GM12878 (cell line): Measurements from ENCODE around the gene ACYP2. TPM values are rescaled to one million over a fixed set of nuclear protein-coding genes. Genes with fewer than 3 reads are reported as not detected.
A peak's percentile ranks its signal among the peaks of the same experiment; 100 is the strongest.

Experiments
- ATAC-seq: fragments of 200-7000 bp; cut with Tn5 transposase; 3 replicates; pipeline ENCODE4 v1.9.1; 2020; ENCODE audit warnings: mild to moderate bottlenecking, moderate library complexity
- BruUV-seq: library from RNA; stranded (reverse); fragments of 400-500 nt; replicated peaks from 2 replicates; lab custom pipeline; 2021; lab: Mats Ljungman, UMichigan
- CTCF ChIA-PET: fragments of 300-600 bp; sonication (Branson Sonifier 250); formaldehyde crosslinking; extraction: SDS; loops from one replicate; lab custom pipeline; 2021; ENCODE audit warnings: inconsistent platforms; lab: Yijun Ruan, JAX
- POLR2A ChIA-PET: fragments of 350-600 bp; formaldehyde crosslinking; extraction: SDS; loops from one replicate; lab custom pipeline; 2021; ENCODE audit warnings: inconsistent platforms; lab: Charles Lee
- RAD21 ChIA-PET: fragments of 300-600 bp; sonication (Branson Sonifier 250); formaldehyde crosslinking; loops from one replicate; lab custom pipeline; 2023; ENCODE audit warnings: antibody characterized with exemption; ENCODE audit not compliant: unreplicated experiment; lab: Charles Lee
- SMC1A ChIA-PET: fragments of 300-600 bp; sonication (Branson Sonifier 250); formaldehyde crosslinking; loops from one replicate; lab custom pipeline; 2023; ENCODE audit not compliant: unreplicated experiment, uncharacterized antibody; lab: Charles Lee
- DNase-seq: peaks from one replicate; pipeline ENCODE4 v3.0.0-alpha.2; 2011; ENCODE audit warnings: low read depth, low spot score
- FAIRE-seq: peaks from 3 replicates; lab custom pipeline; 2011; peaks lifted over from hg19 to GRCh38; lab: Jason Lieb, UNC
- H2AFZ ChIP-seq: 2 replicates; pipeline ENCODE4 v1.6.0; 2011; ENCODE audit warnings: low read depth, low read length, control low read depth; ENCODE audit not compliant: control insufficient read depth
- H3K27ac ChIP-seq: 2 replicates; pipeline ENCODE4 v1.5.1; 2011; ENCODE audit warnings: control low read depth; ENCODE audit not compliant: control insufficient read depth, insufficient read depth
- H3K27me3 ChIP-seq, 2 experiments: replicated peaks in 1 of 2; 2 replicates each; pipeline versions ENCODE4 v1.6.0 to v1.6.1; 2011; ENCODE audit warnings: low read length in 1 of 2; ENCODE audit not compliant: control insufficient read depth in 2 of 2, insufficient read depth in 2 of 2
- H3K36me3 ChIP-seq, 2 experiments: 2 replicates each; pipeline ENCODE4 v1.5.1; 2011; ENCODE audit warnings: low read length in 1 of 2; ENCODE audit not compliant: control insufficient read depth in 2 of 2, insufficient read depth in 2 of 2
- H3K4me1 ChIP-seq: 2 replicates; pipeline ENCODE4 v1.6.1; 2011; ENCODE audit warnings: mild to moderate bottlenecking, low read length, moderate library complexity, mixed read lengths; ENCODE audit not compliant: control insufficient read depth, insufficient read depth
- H3K4me2 ChIP-seq: 2 replicates; pipeline ENCODE4 v1.6.0; 2011; ENCODE audit warnings: control low read depth; ENCODE audit not compliant: control insufficient read depth, insufficient read depth
- H3K4me3 ChIP-seq: fragments of 200-600 bp; sonication (generic); 2 replicates; pipeline ENCODE4 v1.5.1; 2016
- H3K79me2 ChIP-seq: 2 replicates; pipeline ENCODE4 v1.6.0; 2011; ENCODE audit warnings: low read length; ENCODE audit not compliant: control insufficient read depth, insufficient read depth
- H3K9ac ChIP-seq: 2 replicates; pipeline ENCODE4 v1.8.0; 2011; ENCODE audit warnings: low read length, control low read depth, mixed read lengths; ENCODE audit not compliant: control insufficient read depth, insufficient read depth
- H3K9me3 ChIP-seq: replicated peaks from 3 replicates; pipeline ENCODE4 v1.5.1; 2011; ENCODE audit warnings: mild to moderate bottlenecking, low read length; ENCODE audit not compliant: control insufficient read depth, insufficient read depth
- H4K20me1 ChIP-seq: 2 replicates; pipeline ENCODE4 v1.6.0; 2011; ENCODE audit not compliant: control insufficient read depth, insufficient read depth
- BRCA1 ChIP-seq: IDR thresholded peaks from 2 replicates; pipeline ENCODE4 v1.6.1; 2011; ENCODE audit warnings: low read depth, low read length, improper control_type of control experiment
- CHD4 ChIP-seq: fragments of 200-600 bp; sonication (generic); IDR thresholded peaks from 2 replicates; pipeline ENCODE4 v1.6.1; 2016; ENCODE audit warnings: mild to moderate bottlenecking
- FOXK2 ChIP-seq: fragments of 450-650 bp; IDR thresholded peaks from 2 replicates; pipeline ENCODE4 v1.6.1; 2017; ENCODE audit warnings: mild to moderate bottlenecking, moderate library complexity
- MXI1 ChIP-seq: fragments of 150-350 bp; IDR thresholded peaks from 2 replicates; pipeline ENCODE4 v1.6.1; 2011; ENCODE audit warnings: low read depth, mild to moderate bottlenecking, inconsistent platforms, low read length, improper control_type of control experiment
- PAX8 ChIP-seq: fragments of 450-650 bp; IDR thresholded peaks from 2 replicates; pipeline ENCODE4 v1.6.1; 2017; ENCODE audit warnings: mild to moderate bottlenecking, moderate library complexity
- SIX5 ChIP-seq: IDR thresholded peaks from 2 replicates; pipeline ENCODE4 v1.6.1; 2011; ENCODE audit warnings: mild to moderate bottlenecking, low read depth, low read length, moderate library complexity; ENCODE audit not compliant: severe bottlenecking
- SPI1 ChIP-seq: IDR thresholded peaks from 2 replicates; pipeline ENCODE4 v1.6.1; 2011; ENCODE audit warnings: low read depth, mild to moderate bottlenecking, low read length, moderate library complexity, borderline replicate concordance; ENCODE audit not compliant: insufficient read depth
- SREBF2 ChIP-seq: IDR thresholded peaks from 2 replicates; pipeline ENCODE4 v1.6.1; 2012; ENCODE audit warnings: mild to moderate bottlenecking, low read length
- TBL1XR1 ChIP-seq: IDR thresholded peaks from 2 replicates; pipeline ENCODE4 v1.6.1; 2012; ENCODE audit warnings: low read depth, low read length, improper control_type of control experiment
- USF1 ChIP-seq: IDR thresholded peaks from 2 replicates; pipeline ENCODE4 v1.6.1; 2011; ENCODE audit warnings: borderline replicate concordance, low read depth, mild to moderate bottlenecking, moderate library complexity, mixed read lengths, low read length; ENCODE audit not compliant: insufficient read depth; ENCODE audit errors: extremely low read length
- ZNF217 ChIP-seq: fragments of 450-650 bp; IDR thresholded peaks from 2 replicates; pipeline ENCODE4 v1.6.1; 2017; ENCODE audit warnings: antibody characterized with exemption, mild to moderate bottlenecking
- WGBS: methylation state at CpG from one replicate; pipeline ENCODE4 v1.1.6; 2016; ENCODE audit warnings: low lambda C conversion rate; ENCODE audit not compliant: insufficient replicate concordance, insufficient coverage; ENCODE audit errors: missing lambda C conversion rate; 5-methylcytosine and 5-hydroxymethylcytosine counted together
- in situ Hi-C: fragments of 300-500 bp; cut with MboI; formaldehyde crosslinking; loops from 9 replicates; pipeline ENCODE4 v1.14.3; 2018; ENCODE audit warnings: mixed read lengths
- intact Hi-C: fragments of 100-400 bp; cut with micrococcal nuclease; formaldehyde crosslinking; loops from one replicate; pipeline ENCODE4 v1.14.2; 2022; ENCODE audit not compliant: unreplicated experiment
- polyA plus RNA-seq, 11 experiments: library from polyadenylated mRNA; depleted of rRNA in 4 of 11; unstranded in 6 of 11; stranded (reverse) in 5 of 11; fragments of >200 nt; fragmentation: Nextera tagmentation in 4 of 11; fragmentation: Illumina TruSeq in 1 of 11; extraction: Ambion mirVana in 4 of 11; extraction: Trizol in 1 of 11; gene quantifications; 1 replicate in 1 of 11; 2 replicates in 10 of 11; pipeline versions ENCODE4 v1.2.1 to v1.2.3, GENCODE V29; 2011 to 2016; ENCODE audit warnings: inconsistent platforms in 2 of 11, missing spikeins in 2 of 11, low read depth in 1 of 11
- total RNA-seq, 4 experiments: library from RNA; depleted of rRNA in 3 of 4; stranded (reverse); fragments of >200 nt in 3 of 4; fragmentation: Illumina TruSeq in 1 of 4; extraction: Trizol in 1 of 4; gene quantifications; 2 replicates each; pipeline versions ENCODE4 v1.2.1 to v1.2.3, GENCODE V29; 2013 to 2021

The ACYP2 gene
- total and polyA plus RNA-seq, 10 of the 15 experiments (the other 5 are each of a cell fraction or from before 2014, with no cell fraction given): 4.2 to 16.3 (median 9.0) TPM

GRCh38 chr2:54329482-54330161 lies 214.2 kb downstream of the ACYP2 start:
- H4K20me1 ChIP-seq: no peaks in the 10 kb centered on the region
- POLR2A ChIA-PET: no interaction called here
- DNase-seq (no peak), FAIRE-seq (no peak), ATAC-seq (no peak)
- H3K79me2 ChIP-seq: no peaks in the 10 kb centered on the region
- H3K27me3 ChIP-seq: peaks cover 0 to 7% of the 10 kb centered on the region in 2 experiments; a peak in 3 of 4 replicates
- WGBS: 65% methylated on average over 5 of the region's 5 CpGs
- BruUV-seq: no TSS peak
- no peaks in the 10 kb centered on the region for H3K36me3 ChIP-seq
- no peak overlapping the region for H3K27ac ChIP-seq
- RAD21 ChIA-PET: no interaction called here
- in situ Hi-C loops: no loop called here
- no peak overlapping the region for H3K9ac ChIP-seq
- peaks cover 10% of the 10 kb centered on the region for H3K4me1 ChIP-seq
- peak overlapping the region; percentile 95; the same call in 1 of the 2 replicates for H2AFZ ChIP-seq
- H3K4me3 ChIP-seq: no peak overlapping the region
- CTCF ChIA-PET: interaction anchor here (1.1 kb wide), 1 partner anchor 121 kb away, joined by 3 read pairs; no protein-coding TSS in a partner anchor
- intact Hi-C loops: no loop called here
- peak overlapping the region; percentile 98; the same call in 1 of the 2 replicates for H3K4me2 ChIP-seq
- TF ChIP-seq SREBF2 (no peak), CHD4 (no peak), SPI1 (no peak), BRCA1 (no peak), USF1 (no peak), MXI1 (no peak), ZNF217 (no peak), PAX8 (no peak), SIX5 (no peak), TBL1XR1 (no peak), FOXK2 (no peak)
- no peaks in the 10 kb centered on the region; the same call in 2 of the 3 replicates for H3K9me3 ChIP-seq
- SMC1A ChIA-PET: interaction anchor here (0.6 to 1.0 kb wide), 3 partner anchors 163 to 464 kb away, joined by 3 read pairs; no protein-coding TSS in a partner anchor
